Measurements from ENCODE around the gene COL8A2. TPM values are rescaled to one million over a fixed set of nuclear protein-coding genes. Genes with fewer than 3 reads are reported as not detected.

COL8A2 gene
- polyA plus RNA-seq, 1 donor from 2014 or later, result not detected

- Histone ChIP-seq H3K9me3 (ENCODE audit: low read length) (no peaks in the 10 kb centered on the region), H3K36me3 (ENCODE audit: insufficient read depth, low read length) (peaks cover 5% of the 10 kb centered on the region), H4K20me1 (ENCODE audit: insufficient read depth) (no peaks in the 10 kb centered on the region), H3K79me2 (replicated peaks; ENCODE audit: insufficient read depth, low read length) (no peaks in the 10 kb centered on the region), H3K9ac (ENCODE audit: low read length) (no peak overlapping the region), H3K27ac (ENCODE audit: low read length) (no peak overlapping the region), H3K9me2 (ENCODE audit: insufficient read depth, low read length) (no peaks in the 10 kb centered on the region), H3F3A (ENCODE audit: insufficient read depth, low read length, poor library complexity, severe bottlenecking) (no peaks in the 10 kb centered on the region), H3K4me3 (ENCODE audit: low read length) (no peak overlapping the region), H3K4me2 (ENCODE audit: low read length) (no peak overlapping the region), H3K27me3 (ENCODE audit: insufficient read depth, low read depth, low read length) (no peaks in the 10 kb centered on the region), H2AFZ (ENCODE audit: low read depth, low read length) (no peak overlapping the region)
- TF ChIP-seq CTCF (IDR thresholded peaks at IDR 0.05; ENCODE audit: poor library complexity, severe bottlenecking), result no peak
- TF ChIP-seq RAD21 (conservative IDR thresholded peaks at IDR 0.05), result no peak
- no peak for TF ChIP-seq TAF1 (IDR thresholded peaks at IDR 0.05; ENCODE audit: low read depth)
- no peak for TF ChIP-seq MXI1 (conservative IDR thresholded peaks at IDR 0.05; ENCODE audit: poor library complexity, severe bottlenecking)
- no peak for TF ChIP-seq POLR2AphosphoS5 (IDR thresholded peaks at IDR 0.05)
Observed at GRCh38 chr1:36139521-36139920, 14.5 kb upstream of the COL8A2 start.

- Histone ChIP-seq H4K20me1 (ENCODE audit: insufficient read depth) (no peaks in the 10 kb centered on the region), H3K36me3 (ENCODE audit: insufficient read depth, low read length) (peaks cover 5% of the 10 kb centered on the region), H3K9me3 (ENCODE audit: low read length) (no peaks in the 10 kb centered on the region), H2AFZ (ENCODE audit: low read depth, low read length) (no peak overlapping the region), H3K27me3 (ENCODE audit: insufficient read depth, low read depth, low read length) (no peaks in the 10 kb centered on the region), H3K27ac (ENCODE audit: low read length) (no peak overlapping the region), H3K79me2 (replicated peaks; ENCODE audit: insufficient read depth, low read length) (no peaks in the 10 kb centered on the region), H3K9ac (ENCODE audit: low read length) (no peak overlapping the region), H3F3A (ENCODE audit: insufficient read depth, low read length, poor library complexity, severe bottlenecking) (no peaks in the 10 kb centered on the region), H3K4me2 (ENCODE audit: low read length) (no peak overlapping the region), H3K4me3 (ENCODE audit: low read length) (no peak overlapping the region), H3K9me2 (ENCODE audit: insufficient read depth, low read length) (no peaks in the 10 kb centered on the region)
- no peak for TF ChIP-seq TAF1 (IDR thresholded peaks at IDR 0.05; ENCODE audit: low read depth)
- TF ChIP-seq REST (IDR thresholded peaks at IDR 0.05; ENCODE audit: borderline replicate concordance), result no peak
- TF ChIP-seq EP300 (conservative IDR thresholded peaks at IDR 0.05; ENCODE audit: poor library complexity, severe bottlenecking), result no peak
- no peak for TF ChIP-seq SMC3 (conservative IDR thresholded peaks at IDR 0.05; ENCODE audit: poor library complexity)
- no peak for TF ChIP-seq RAD21 (conservative IDR thresholded peaks at IDR 0.05)
- TF ChIP-seq POLR2AphosphoS5 (IDR thresholded peaks at IDR 0.05), result no peak
- no peak for TF ChIP-seq MXI1 (conservative IDR thresholded peaks at IDR 0.05; ENCODE audit: poor library complexity, severe bottlenecking)
- no peak for TF ChIP-seq EZH2 (IDR thresholded peaks at IDR 0.05; ENCODE audit: borderline replicate concordance, insufficient read depth, low read length, poor library complexity, severe bottlenecking)
- no peak for TF ChIP-seq CTCF (IDR thresholded peaks at IDR 0.05; ENCODE audit: poor library complexity, severe bottlenecking)
Observed at GRCh38 chr1:36137776-36138175, 12.8 kb upstream of the COL8A2 start.

Measured in neural cell (in vitro differentiated cells).